ENCODE measurements around the gene SVOP.

SVOP gene

GRCh38 chr12:108935159-108935763 is 85.6 kb downstream of the SVOP start:
- DNase-seq (ENCODE audit: low read depth, low spot score): no peak

- DNase-seq (ENCODE audit: low read depth, low spot score): no peak
These were observed 86.9 kb downstream of the SVOP start for GRCh38 chr12:108933949-108934348.

GRCh38 chr12:108930756-108931155 is 90.1 kb downstream of the SVOP start:
- DNase-seq (ENCODE audit: low read depth, low spot score): no peak

- DNase-seq (ENCODE audit: low read depth, low spot score): no peak
These were observed 90.7 kb downstream of the SVOP start for GRCh38 chr12:108930155-108930554.

- DNase-seq (ENCODE audit: low read depth, low spot score): no peak
These were observed 92.2 kb downstream of the SVOP start for GRCh38 chr12:108928695-108929094.

- DNase-seq (ENCODE audit: low read depth, low spot score): no peak
These were observed 98.0 kb downstream of the SVOP start for GRCh38 chr12:108922918-108923317.

- no peak for DNase-seq (ENCODE audit: low read depth, low spot score)
These were observed 98.9 kb downstream of the SVOP start for GRCh38 chr12:108921946-108922345.

GRCh38 chr12:108918960-108919642 is 101.8 kb downstream of the SVOP start:
- no peak for DNase-seq (ENCODE audit: low read depth, low spot score)

GRCh38 chr12:108918206-108918605 is 102.7 kb downstream of the SVOP start:
- no peak for DNase-seq (ENCODE audit: low read depth, low spot score)

- no peak for DNase-seq (ENCODE audit: low read depth, low spot score)
These were observed 104.5 kb downstream of the SVOP start for GRCh38 chr12:108916336-108916735.

GRCh38 chr12:108915632-108916133 is 105.2 kb downstream of the SVOP start:
- DNase-seq (ENCODE audit: low read depth, low spot score): no peak

- no peak for DNase-seq (ENCODE audit: low read depth, low spot score)
These were observed 106.7 kb downstream of the SVOP start for GRCh38 chr12:108914121-108914531.

- DNase-seq (ENCODE audit: low read depth, low spot score): no peak
These were observed 108.5 kb downstream of the SVOP start for GRCh38 chr12:108912361-108912760.

GRCh38 chr12:108911915-108912314 is 109.0 kb downstream of the SVOP start:
- DNase-seq (ENCODE audit: low read depth, low spot score): peak; percentile 85

GRCh38 chr12:108910336-108910735 is 110.5 kb downstream of the SVOP start:
- DNase-seq (ENCODE audit: low read depth, low spot score): no peak

GRCh38 chr12:108907839-108908351 is 113.0 kb downstream of the SVOP start:
- no peak for DNase-seq (ENCODE audit: low read depth, low spot score)

- DNase-seq (ENCODE audit: low read depth, low spot score): no peak
These were observed 113.9 kb downstream of the SVOP start for GRCh38 chr12:108906971-108907370.

- DNase-seq (ENCODE audit: low read depth, low spot score): no peak
These were observed 115.1 kb downstream of the SVOP start for GRCh38 chr12:108905725-108906124.

GRCh38 chr12:108899145-108899544 is 121.7 kb downstream of the SVOP start:
- no peak for DNase-seq (ENCODE audit: low read depth, low spot score)

- no peak for DNase-seq (ENCODE audit: low read depth, low spot score)
These were observed 124.1 kb downstream of the SVOP start for GRCh38 chr12:108896817-108897216.

- DNase-seq (ENCODE audit: low read depth, low spot score): peak; percentile 31
These were observed 124.5 kb downstream of the SVOP start for GRCh38 chr12:108896336-108896735.

- DNase-seq (ENCODE audit: low read depth, low spot score): no peak
These were observed 125.6 kb downstream of the SVOP start for GRCh38 chr12:108895220-108895802.

GRCh38 chr12:108890208-108890607 is 130.7 kb downstream of the SVOP start:
- DNase-seq (ENCODE audit: low read depth, low spot score): no peak
